ENCODE results near the gene PLEKHA5. TPM values are rescaled to one million over a fixed set of nuclear protein-coding genes. Genes with fewer than 3 reads are reported as not detected.
"Not testable (repeated sequence)": the region's sequence is repeated elsewhere in the genome, so short reads cannot be mapped to it uniquely, and the experiment has no call there.

The PLEKHA5 gene
- total and polyA plus RNA-seq, 7 donors: 7.0 to 32.6 (median 14.7) TPM

GRCh38 chr12:19227190-19227879 is 97.8 kb downstream of the PLEKHA5 start:
- Histone ChIP-seq H3K9me3 (no peaks in the 10 kb centered on the region), H3K36me3 (no peaks in the 10 kb centered on the region), H3K4me1 (peaks cover 0 to 10% (median 5%) of the 10 kb centered on the region in 4 donors), H3K4me3 (no peak overlapping the region), H3K27ac (no peak overlapping the region), H3K27me3 (no peaks in the 10 kb centered on the region)
- 24 to 64% methylated on average over 2 of the region's 2 CpGs for WGBS, 2 donors
- TF ChIP-seq POLR2AphosphoS5 (IDR thresholded peaks at IDR 0.05) (no peak), CTCF (IDR thresholded peaks at IDR 0.05) (no peak), EP300 (IDR thresholded peaks at IDR 0.05) (no peak), POLR2A (IDR thresholded peaks at IDR 0.05) (no peak)
- DNase-seq: no peak
- intact Hi-C loops (cut with DNase I): no loop called here

- no peaks in the 10 kb centered on the region for H3K27me3 ChIP-seq
- H3K4me3 ChIP-seq: no peak overlapping the region
- H3K4me1 ChIP-seq: peaks cover 0 to 10% (median 5%) of the 10 kb centered on the region in 4 donors
- TF ChIP-seq EP300 (IDR thresholded peaks at IDR 0.05) (no peak), POLR2AphosphoS5 (IDR thresholded peaks at IDR 0.05) (no peak), POLR2A (IDR thresholded peaks at IDR 0.05) (no peak)
- DNase-seq: no peak
- WGBS, 2 donors: 92 to 97% methylated on average over 1 of the region's 1 CpG
- H3K27ac ChIP-seq: no peak overlapping the region
- no peaks in the 10 kb centered on the region for H3K36me3 ChIP-seq
- no peaks in the 10 kb centered on the region for H3K9me3 ChIP-seq
- intact Hi-C loops (cut with DNase I): no loop called here
These were observed 98.3 kb downstream of the PLEKHA5 start for GRCh38 chr12:19227880-19228210.

- H3K27ac ChIP-seq; intact Hi-C loops (cut with DNase I); H3K4me1 ChIP-seq; H3K4me3 ChIP-seq; H3K27me3 ChIP-seq; H3K36me3 ChIP-seq; DNase-seq; H3K9me3 ChIP-seq: not testable (repeated sequence)
- 94 to 97% methylated on average over 6 of the region's 6 CpGs for WGBS, 2 donors
These were observed 99.5 kb downstream of the PLEKHA5 start for GRCh38 chr12:19229021-19229420.

GRCh38 chr12:19230299-19230866 is 100.8 kb downstream of the PLEKHA5 start:
- no peak for DNase-seq
- intact Hi-C loops (cut with DNase I): no loop called here
- 95% methylated on average over 37 of the region's 37 CpGs for WGBS, 2 donors
- Histone ChIP-seq H3K9me3 (no peaks in the 10 kb centered on the region), H3K36me3 (no peaks in the 10 kb centered on the region), H3K27ac (no peak overlapping the region), H3K4me3 (no peak overlapping the region), H3K27me3 (no peaks in the 10 kb centered on the region), H3K4me1 (peaks cover 0 to 21% (median 16%) of the 10 kb centered on the region in 4 donors)
- no peak for TF ChIP-seq POLR2A (IDR thresholded peaks at IDR 0.05)
- no peak for TF ChIP-seq POLR2AphosphoS5 (IDR thresholded peaks at IDR 0.05)
- TF ChIP-seq EP300 (IDR thresholded peaks at IDR 0.05): no peak
- TF ChIP-seq CTCF (IDR thresholded peaks at IDR 0.05): no peak

GRCh38 chr12:19230896-19231295 is 101.4 kb downstream of the PLEKHA5 start:
- no peak overlapping the region for H3K4me3 ChIP-seq
- no peaks in the 10 kb centered on the region for H3K36me3 ChIP-seq
- intact Hi-C loops (cut with DNase I): no loop called here
- no peak overlapping the region for H3K27ac ChIP-seq
- TF ChIP-seq POLR2A (IDR thresholded peaks at IDR 0.05) (no peak), POLR2AphosphoS5 (IDR thresholded peaks at IDR 0.05) (no peak), EP300 (IDR thresholded peaks at IDR 0.05) (no peak), CTCF (IDR thresholded peaks at IDR 0.05) (no peak)
- no peak for DNase-seq
- H3K4me1 ChIP-seq: peaks cover 0 to 24% (median 21%) of the 10 kb centered on the region in 4 donors
- H3K27me3 ChIP-seq: no peaks in the 10 kb centered on the region
- no peaks in the 10 kb centered on the region for H3K9me3 ChIP-seq

All from sigmoid colon (tissue), 7 donors.